PC-9 (cell line): ENCODE measurements around the gene KLK5.
"Not testable (repeated sequence)": the region's sequence is repeated elsewhere in the genome, so short reads cannot be mapped to it uniquely, and the experiment has no call there.

Experiments used
- CTCF ChIP-seq: fragments of 200-600 bp; sonication (generic); conservative IDR thresholded peaks from 2 replicates; pipeline ENCODE4 v1.6.1; 2017; ENCODE audit warnings: mixed run types, antibody characterized with exemption, mild to moderate bottlenecking, moderate library complexity
- EZH2 ChIP-seq: fragments of 200-600 bp; sonication (generic); IDR thresholded peaks from 2 replicates; pipeline ENCODE4 v1.8.0; 2017; ENCODE audit warnings: antibody characterized with exemption, low read depth

DNA sequence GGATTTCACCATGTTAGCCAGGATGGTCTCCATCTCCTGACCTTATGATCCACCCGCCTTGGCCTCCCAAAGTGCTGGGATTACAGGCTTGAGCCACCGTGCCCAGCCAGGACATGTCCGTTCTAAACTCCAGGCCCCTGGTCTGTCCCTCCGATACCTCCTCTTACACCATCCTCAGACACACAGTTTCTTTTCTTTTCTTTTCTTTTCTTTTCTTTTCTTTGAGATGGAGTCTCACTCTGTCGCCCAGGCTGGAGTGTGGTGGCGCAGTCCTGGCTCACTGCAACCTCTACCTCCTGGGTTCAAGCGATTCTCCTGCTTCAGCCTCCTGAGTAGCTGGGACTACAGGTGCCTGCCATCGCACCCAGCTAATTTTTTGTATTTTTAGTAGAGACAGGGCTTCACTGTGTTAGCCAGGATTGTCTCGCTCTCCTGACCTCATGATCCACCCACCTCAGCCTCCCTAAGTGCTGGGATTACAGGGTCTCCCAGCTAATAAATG is 56.7 kb downstream of the KLK5 start:
- TF ChIP-seq CTCF, EZH2: not testable (repeated sequence)
